Spleen (tissue), 7 donors: ENCODE results near the gene OR14J1.

Experiments
- POLR2AphosphoS5 ChIP-seq, 3 donors: sonication (generic); formaldehyde crosslinking; IDR thresholded peaks; one replicate each; pipeline ENCODE4 v1.5.1; 2017; ENCODE audit warnings: antibody characterized with exemption in 3 of 3
- TF ChIP-seq, protein P1 (sequence below), 11 experiments: fragments of 200-600 bp in 7 of 11; fragments of 450-650 bp in 4 of 11; sonication (generic) in 4 of 11; IDR thresholded peaks in 8 of 11; conservative IDR thresholded peaks in 3 of 11; 1 replicate in 7 of 11; 2 replicates in 4 of 11; pipeline versions ENCODE4 v1.4.0 to v1.8.0; 2016 to 2021; ENCODE audit warnings: antibody characterized with exemption in 11 of 11, inconsistent platforms in 4 of 11, mild to moderate bottlenecking in 1 of 11
- donor health status: DM: no; HTN: no; CAD: no; lungs with moderate emphysema.
- donor health status: DM: no; HTN: no; CAD: no.
- donor health status: DM: no; HTN: no; CAD: no.

DNA sequence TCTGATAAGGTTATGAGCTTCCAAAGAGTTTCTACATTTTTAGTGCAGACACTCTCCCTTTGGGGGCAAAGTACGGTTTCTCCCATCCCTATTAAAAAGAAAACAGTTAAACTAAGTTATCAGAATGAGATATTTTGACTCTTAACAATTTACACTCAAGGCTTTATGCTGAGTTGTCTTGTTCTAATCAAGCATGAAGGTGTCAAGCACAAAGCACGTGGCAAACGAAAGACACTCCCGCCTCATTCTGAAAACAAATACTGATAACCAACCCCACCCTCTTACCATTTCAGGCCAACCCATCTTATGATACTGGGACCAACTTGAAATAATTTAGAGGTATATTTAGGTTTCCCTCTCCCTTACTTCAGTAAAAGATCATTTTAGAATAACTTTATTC lies 24.3 kb downstream of the OR14J1 start:
- TF ChIP-seq, protein P1, sequence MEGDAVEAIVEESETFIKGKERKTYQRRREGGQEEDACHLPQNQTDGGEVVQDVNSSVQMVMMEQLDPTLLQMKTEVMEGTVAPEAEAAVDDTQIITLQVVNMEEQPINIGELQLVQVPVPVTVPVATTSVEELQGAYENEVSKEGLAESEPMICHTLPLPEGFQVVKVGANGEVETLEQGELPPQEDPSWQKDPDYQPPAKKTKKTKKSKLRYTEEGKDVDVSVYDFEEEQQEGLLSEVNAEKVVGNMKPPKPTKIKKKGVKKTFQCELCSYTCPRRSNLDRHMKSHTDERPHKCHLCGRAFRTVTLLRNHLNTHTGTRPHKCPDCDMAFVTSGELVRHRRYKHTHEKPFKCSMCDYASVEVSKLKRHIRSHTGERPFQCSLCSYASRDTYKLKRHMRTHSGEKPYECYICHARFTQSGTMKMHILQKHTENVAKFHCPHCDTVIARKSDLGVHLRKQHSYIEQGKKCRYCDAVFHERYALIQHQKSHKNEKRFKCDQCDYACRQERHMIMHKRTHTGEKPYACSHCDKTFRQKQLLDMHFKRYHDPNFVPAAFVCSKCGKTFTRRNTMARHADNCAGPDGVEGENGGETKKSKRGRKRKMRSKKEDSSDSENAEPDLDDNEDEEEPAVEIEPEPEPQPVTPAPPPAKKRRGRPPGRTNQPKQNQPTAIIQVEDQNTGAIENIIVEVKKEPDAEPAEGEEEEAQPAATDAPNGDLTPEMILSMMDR (IDR thresholded peaks at IDR 0.05 in 8 of 11, conservative IDR thresholded peaks at IDR 0.05 in 3 of 11), result no peak
- TF ChIP-seq POLR2AphosphoS5 (IDR thresholded peaks at IDR 0.05), result no peak
